GM12872 (cell line): ENCODE results near the gene SLC50A1.

Source experiments
- CTCF ChIP-seq: IDR thresholded peaks from 3 replicates; pipeline ENCODE4 v1.5.1; 2011; ENCODE audit warnings: low read depth, mild to moderate bottlenecking, low read length, moderate library complexity; ENCODE audit not compliant: insufficient read depth

SLC50A1 gene

GRCh38 chr1:155126556-155127104, 9.0 kb upstream of the SLC50A1 start:
- no peak for TF ChIP-seq CTCF

- no peak for TF ChIP-seq CTCF
These were observed 8.3 kb upstream of the SLC50A1 start, which contains the start of gene EFNA1 for GRCh38 chr1:155127105-155127966. Gene EFNA1 (plus strand): TSS chr1:155127876. CDS start chr1:155127978, 102 bp downstream.

- no peak for TF ChIP-seq CTCF
These were observed 7.5 kb upstream of the SLC50A1 start for GRCh38 chr1:155127967-155128754.

GRCh38 chr1:155128755-155129473, 6.7 kb upstream of the SLC50A1 start:
- TF ChIP-seq CTCF: no peak

GRCh38 chr1:155130272-155131006, 5.2 kb upstream of the SLC50A1 start:
- no peak for TF ChIP-seq CTCF

GRCh38 chr1:155131285-155131684, 4.4 kb upstream of the SLC50A1 start:
- TF ChIP-seq CTCF: no peak
